GM13976 (cell line): ENCODE results near the gene SEC23A.
A peak's percentile ranks its signal among the peaks of the same experiment; 100 is the strongest.
"Not testable (repeated sequence)": the region's sequence is repeated elsewhere in the genome, so short reads cannot be mapped to it uniquely, and the experiment has no call there.

Experiments used
- DNase-seq: peaks from one replicate; pipeline ENCODE4 v3.0.0; 2012; ENCODE audit warnings: low spot score
- in situ Hi-C: fragments of 300-500 bp; cut with MboI; formaldehyde crosslinking; loops from one replicate; pipeline ENCODE4 v1.12.0; 2022; ENCODE audit warnings: low sequenced_read_pairs, mixed read lengths, inconsistent platforms; ENCODE audit not compliant: unreplicated experiment
- TF ChIP-seq, protein P1 (sequence below): IDR thresholded peaks from 2 replicates; pipeline ENCODE4 v1.5.1; 2012; ENCODE audit warnings: borderline replicate concordance, mild to moderate bottlenecking; ENCODE audit not compliant: insufficient read depth; ENCODE audit errors: extremely low read depth, missing control alignments, control extremely low read depth

The SEC23A gene

GRCh38 chr14:39060818-39061437, 42.1 kb downstream of the SEC23A start:
- in situ Hi-C loops: no loop called here
- TF ChIP-seq, protein P1, sequence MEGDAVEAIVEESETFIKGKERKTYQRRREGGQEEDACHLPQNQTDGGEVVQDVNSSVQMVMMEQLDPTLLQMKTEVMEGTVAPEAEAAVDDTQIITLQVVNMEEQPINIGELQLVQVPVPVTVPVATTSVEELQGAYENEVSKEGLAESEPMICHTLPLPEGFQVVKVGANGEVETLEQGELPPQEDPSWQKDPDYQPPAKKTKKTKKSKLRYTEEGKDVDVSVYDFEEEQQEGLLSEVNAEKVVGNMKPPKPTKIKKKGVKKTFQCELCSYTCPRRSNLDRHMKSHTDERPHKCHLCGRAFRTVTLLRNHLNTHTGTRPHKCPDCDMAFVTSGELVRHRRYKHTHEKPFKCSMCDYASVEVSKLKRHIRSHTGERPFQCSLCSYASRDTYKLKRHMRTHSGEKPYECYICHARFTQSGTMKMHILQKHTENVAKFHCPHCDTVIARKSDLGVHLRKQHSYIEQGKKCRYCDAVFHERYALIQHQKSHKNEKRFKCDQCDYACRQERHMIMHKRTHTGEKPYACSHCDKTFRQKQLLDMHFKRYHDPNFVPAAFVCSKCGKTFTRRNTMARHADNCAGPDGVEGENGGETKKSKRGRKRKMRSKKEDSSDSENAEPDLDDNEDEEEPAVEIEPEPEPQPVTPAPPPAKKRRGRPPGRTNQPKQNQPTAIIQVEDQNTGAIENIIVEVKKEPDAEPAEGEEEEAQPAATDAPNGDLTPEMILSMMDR: no peak
- peak; percentile 61 for DNase-seq

- TF ChIP-seq, protein P1: no peak
- no peak for DNase-seq
- in situ Hi-C loops: no loop called here
Measured at GRCh38 chr14:39055786-39056474, 47.1 kb downstream of the SEC23A start.

- in situ Hi-C loops, DNase-seq: not testable (repeated sequence)
Measured at GRCh38 chr14:39052869-39053454, 50.1 kb downstream of the SEC23A start.

GRCh38 chr14:39050389-39050788, 52.6 kb downstream of the SEC23A start:
- DNase-seq: peak; percentile 18
- TF ChIP-seq, protein P1: no peak
- in situ Hi-C loops: no loop called here

DNA sequence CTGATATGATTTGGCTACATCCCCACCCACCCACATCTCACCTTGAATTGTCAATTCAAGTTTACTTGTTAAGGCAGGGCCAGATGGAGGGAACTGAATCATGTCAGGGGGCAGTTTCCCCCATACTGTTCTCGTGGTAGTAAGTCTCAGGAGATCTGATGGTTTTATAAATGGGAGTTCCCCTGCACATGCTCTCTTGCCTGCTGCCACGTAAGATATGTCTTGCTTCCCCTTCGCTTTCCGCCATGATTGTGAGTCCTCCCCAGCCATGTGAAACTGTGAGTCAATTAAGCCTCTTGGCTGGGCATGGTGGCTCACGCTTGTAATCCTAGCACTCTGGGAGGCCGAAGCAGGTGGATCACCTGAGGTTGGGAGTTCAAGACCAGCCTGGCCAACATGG, 57.1 kb downstream of the SEC23A start:
- in situ Hi-C loops, DNase-seq: not testable (repeated sequence)

GRCh38 chr14:39043352-39043943, 59.6 kb downstream of the SEC23A start:
- no peak for DNase-seq
- in situ Hi-C loops: no loop called here
- TF ChIP-seq, protein P1: no peak

- in situ Hi-C loops: no loop called here
- TF ChIP-seq, protein P1: no peak
- no peak for DNase-seq
Measured at GRCh38 chr14:39040529-39040928, 62.5 kb downstream of the SEC23A start.
